Astrocyte (in vitro differentiated cells and primary cell): Measurements from ENCODE around the gene CBFA2T2.

ENCODE experiments used
- CTCF ChIP-seq: IDR thresholded peaks from 2 replicates; pipeline ENCODE4 v1.5.1; 2011; ENCODE audit warnings: low read depth, mild to moderate bottlenecking, inconsistent platforms, low read length, moderate library complexity; ENCODE audit not compliant: insufficient read depth
- EZH2 ChIP-seq: IDR thresholded peaks from 2 replicates; pipeline ENCODE4 v1.6.1; 2012; ENCODE audit warnings: mild to moderate bottlenecking, low read length, inconsistent platforms; ENCODE audit not compliant: insufficient read depth

DNA sequence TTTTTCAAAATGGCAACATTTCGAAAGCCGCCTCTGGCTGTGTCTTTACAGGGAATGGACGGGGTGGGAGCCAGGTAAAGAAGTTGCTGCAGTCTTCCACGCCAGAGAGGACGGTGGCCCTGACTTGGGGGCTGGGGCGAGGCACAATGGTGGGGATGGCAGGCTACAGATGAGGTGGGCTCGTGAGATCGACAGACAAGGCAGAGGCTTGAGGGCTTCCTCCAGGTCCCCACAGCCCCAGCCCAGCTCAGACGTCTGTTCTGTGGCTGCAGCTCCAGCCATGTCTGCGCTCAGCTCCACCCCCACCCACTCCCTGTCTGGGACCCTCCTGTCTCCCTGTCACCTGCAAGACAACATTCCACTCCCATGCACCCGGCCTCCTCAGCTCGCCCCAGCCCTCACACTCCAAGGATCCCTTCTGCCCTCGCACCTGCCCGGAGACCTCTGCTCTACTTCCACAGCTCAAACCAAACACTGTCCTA, 164.8 kb downstream of the CBFA2T2 start:
- TF ChIP-seq EZH2 = no peak
- TF ChIP-seq CTCF = no peak
